Activated T-cell treated with anti-CD3 and anti-CD28 coated beads, Interleukin-2, amount 50 U/mL, for 24 hours (primary cell): Measurements from ENCODE around the gene RPS15.
"Not testable (repeated sequence)": the region's sequence is repeated elsewhere in the genome, so short reads cannot be mapped to it uniquely, and the experiment has no call there.

ENCODE experiments used
- DNase-seq: peaks from one replicate; pipeline ENCODE4 v3.0.0-alpha.2; 2020
- H3K27ac Mint-ChIP-seq: 2 replicates; pipeline ENCODE4 v1.8.0; 2020; ENCODE audit warnings: mild to moderate bottlenecking, mixed read lengths
- H3K27me3 Mint-ChIP-seq: 2 replicates; pipeline ENCODE4 v1.8.0; 2020; ENCODE audit warnings: mixed read lengths
- H3K36me3 Mint-ChIP-seq: 2 replicates; pipeline ENCODE4 v1.8.0; 2020; ENCODE audit warnings: low read depth, mixed read lengths
- H3K4me1 Mint-ChIP-seq: 2 replicates; pipeline ENCODE4 v1.8.0; 2020; ENCODE audit warnings: low read depth, mixed read lengths
- H3K4me3 Mint-ChIP-seq: 2 replicates; pipeline ENCODE4 v1.8.0; 2020; ENCODE audit warnings: mild to moderate bottlenecking, moderate library complexity, mixed read lengths
- H3K9me3 Mint-ChIP-seq: 2 replicates; pipeline ENCODE4 v1.8.0; 2020; ENCODE audit warnings: mixed read lengths

The RPS15 gene

DNA sequence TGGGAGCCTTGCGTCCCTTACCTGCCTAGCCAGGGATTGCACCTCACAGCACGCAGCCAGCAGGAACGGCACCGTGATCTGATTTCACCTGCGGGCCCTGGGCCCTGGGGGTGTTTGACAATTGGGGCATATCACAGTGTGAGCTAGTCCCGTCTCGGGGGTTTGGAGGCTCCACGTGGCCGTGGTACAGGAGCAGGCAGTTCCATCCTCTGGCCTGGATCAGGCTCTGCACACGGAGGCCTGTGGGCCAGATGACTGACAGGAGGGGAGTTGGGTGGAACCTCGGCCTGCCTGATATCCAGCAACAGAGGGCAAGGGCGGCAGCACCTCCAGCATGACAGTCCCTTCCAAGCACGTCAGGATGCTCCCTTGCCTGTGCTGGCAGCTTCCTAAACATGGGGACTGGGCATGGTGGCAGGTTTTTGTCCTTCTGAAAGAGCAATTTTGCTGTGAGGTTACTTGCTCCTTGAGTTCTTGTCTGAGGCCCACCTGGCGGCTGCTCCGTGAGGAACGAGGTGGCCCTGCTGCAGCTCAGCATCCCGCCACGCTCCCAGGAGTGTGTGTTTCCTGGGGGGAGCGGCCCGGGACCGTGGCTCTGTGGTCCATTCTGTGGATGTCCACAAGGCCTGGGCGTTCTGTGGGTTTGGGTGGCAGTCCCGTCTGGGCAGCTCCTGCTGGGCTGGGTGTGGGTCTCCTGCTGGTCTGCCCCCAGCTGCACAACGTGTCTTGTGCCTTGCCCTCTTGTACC is 6.3 kb upstream of the RPS15 start:
- Mint-ChIP-seq H3K36me3 (peaks cover 72% of the 10 kb centered on the region), H3K9me3 (no peaks in the 10 kb centered on the region), H3K4me1 (no peaks in the 10 kb centered on the region), H3K27ac (peak overlapping the region; percentile 69), H3K27me3 (no peaks in the 10 kb centered on the region), H3K4me3 (no peak overlapping the region)
- no peak for DNase-seq

- peaks cover under 1% of the 10 kb centered on the region for H3K4me1 Mint-ChIP-seq
- no peak overlapping the region for H3K4me3 Mint-ChIP-seq
- H3K36me3 Mint-ChIP-seq, result peaks cover 66% of the 10 kb centered on the region
- H3K27me3 Mint-ChIP-seq, result no peaks in the 10 kb centered on the region
- H3K27ac Mint-ChIP-seq, result no peak overlapping the region
- H3K9me3 Mint-ChIP-seq, result no peaks in the 10 kb centered on the region
- DNase-seq, result no peak
Observed at GRCh38 chr19:1432507-1432887, 5.7 kb upstream of the RPS15 start.

DNA sequence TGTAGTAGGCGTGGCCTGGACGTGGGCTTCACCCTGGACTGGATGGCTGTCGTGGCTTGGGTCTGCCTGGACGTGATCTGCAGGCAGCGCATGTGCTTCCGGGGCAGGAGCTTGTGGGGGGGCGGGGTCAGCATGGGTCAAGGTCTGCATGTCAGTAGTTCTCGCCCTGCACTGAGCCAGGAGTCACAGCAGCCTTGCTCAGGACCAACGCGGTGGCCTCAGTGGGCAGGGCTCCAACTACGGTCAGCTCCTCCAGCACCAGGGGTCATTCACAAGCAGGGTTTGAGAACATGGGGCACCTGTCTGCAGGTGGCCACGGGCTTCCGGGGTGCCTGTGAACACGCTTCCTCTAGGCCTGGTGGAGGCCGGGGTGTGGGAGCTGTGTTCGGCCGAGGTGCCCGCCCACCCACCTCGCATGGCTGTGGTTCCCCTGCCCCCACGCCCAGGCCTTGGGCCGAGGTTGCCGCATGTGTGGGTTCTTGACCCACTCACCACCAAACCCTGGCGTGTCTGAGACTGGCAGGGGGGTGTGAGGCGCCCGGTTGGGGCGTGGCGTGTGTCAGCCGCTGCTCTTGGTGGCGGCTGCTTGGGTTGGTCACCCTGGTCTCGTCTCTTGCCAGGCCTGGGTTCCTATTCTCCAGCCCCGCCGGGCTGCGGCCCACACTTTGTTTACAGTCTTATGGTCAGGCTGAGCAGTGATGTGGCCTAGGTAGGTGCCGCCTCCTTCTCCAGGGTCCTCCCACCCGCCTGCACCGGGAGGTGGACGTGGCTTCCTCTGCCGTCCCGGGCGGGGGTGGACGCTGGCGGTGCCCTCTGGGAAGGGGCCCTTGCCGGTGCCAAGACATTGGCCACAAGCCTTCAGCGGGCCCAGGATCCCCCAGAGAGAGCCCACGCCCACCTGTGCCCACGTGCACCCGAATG is 4.8 kb upstream of the RPS15 start:
- no peak for DNase-seq
- H3K36me3 Mint-ChIP-seq, result peaks cover 62% of the 10 kb centered on the region
- no peaks in the 10 kb centered on the region for H3K27me3 Mint-ChIP-seq
- H3K27ac Mint-ChIP-seq, result peak overlapping the region; percentile 11
- H3K9me3 Mint-ChIP-seq, result no peaks in the 10 kb centered on the region
- no peak overlapping the region for H3K4me3 Mint-ChIP-seq
- peaks cover 7% of the 10 kb centered on the region for H3K4me1 Mint-ChIP-seq

GRCh38 chr19:1434040-1434366 is 4.2 kb upstream of the RPS15 start:
- H3K27ac Mint-ChIP-seq, result no peak overlapping the region
- no peaks in the 10 kb centered on the region for H3K27me3 Mint-ChIP-seq
- DNase-seq, result no peak
- peaks cover 63% of the 10 kb centered on the region for H3K36me3 Mint-ChIP-seq
- H3K4me3 Mint-ChIP-seq, result no peak overlapping the region
- no peaks in the 10 kb centered on the region for H3K9me3 Mint-ChIP-seq
- H3K4me1 Mint-ChIP-seq, result peaks cover 7% of the 10 kb centered on the region

- no peaks in the 10 kb centered on the region for H3K9me3 Mint-ChIP-seq
- no peaks in the 10 kb centered on the region for H3K27me3 Mint-ChIP-seq
- peaks cover 66% of the 10 kb centered on the region for H3K36me3 Mint-ChIP-seq
- H3K4me3 Mint-ChIP-seq, result no peak overlapping the region
- no peak overlapping the region for H3K27ac Mint-ChIP-seq
- DNase-seq, result no peak
- peaks cover 8% of the 10 kb centered on the region for H3K4me1 Mint-ChIP-seq
Observed at GRCh38 chr19:1434577-1435060, 3.6 kb upstream of the RPS15 start.

- Mint-ChIP-seq H3K9me3 (no peaks in the 10 kb centered on the region), H3K27ac (no peak overlapping the region), H3K4me1 (peaks cover 17% of the 10 kb centered on the region), H3K27me3 (no peaks in the 10 kb centered on the region), H3K4me3 (no peak overlapping the region), H3K36me3 (peaks cover 67% of the 10 kb centered on the region)
- DNase-seq, result no peak
Observed at GRCh38 chr19:1435378-1435989, 2.7 kb upstream of the RPS15 start.

- Mint-ChIP-seq H3K27ac (peak overlapping the region; percentile 100), H3K36me3 (peaks cover 68% of the 10 kb centered on the region)
Observed at GRCh38 chr19:1437609-1438008, 587 bp upstream of the RPS15 start.

DNA sequence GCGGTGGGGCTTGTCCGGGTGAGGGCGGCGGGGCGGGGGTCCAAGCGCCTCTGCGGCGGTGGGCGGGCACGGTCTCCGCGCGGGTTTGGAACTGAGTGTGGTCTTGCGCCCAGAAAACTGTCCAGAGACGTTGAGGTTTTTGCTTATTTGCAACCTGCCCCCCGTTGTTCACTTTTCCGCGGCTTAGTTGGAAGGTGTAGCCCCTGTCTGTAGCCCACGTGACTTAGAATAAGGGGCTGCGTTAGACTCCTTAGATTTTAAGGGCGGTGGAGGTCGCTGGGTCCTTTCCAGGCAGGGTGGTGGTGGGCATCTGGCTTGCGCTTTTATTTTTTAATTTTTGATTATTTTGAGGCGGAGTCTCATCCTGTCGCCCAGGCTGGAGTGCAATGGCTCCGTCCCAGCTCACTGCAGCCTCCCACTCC is 748 bp downstream of the RPS15 start:
- H3K36me3 Mint-ChIP-seq, result peaks cover 67% of the 10 kb centered on the region
- H3K4me3 Mint-ChIP-seq, result peak overlapping the region; percentile 98
- no peaks in the 10 kb centered on the region for H3K9me3 Mint-ChIP-seq
- no peak for DNase-seq
- H3K27me3 Mint-ChIP-seq, result no peaks in the 10 kb centered on the region
- peaks cover 37% of the 10 kb centered on the region for H3K4me1 Mint-ChIP-seq
- peak overlapping the region; percentile 100 for H3K27ac Mint-ChIP-seq

More at GRCh38 chr19:1437609-1438008, 587 bp upstream of the RPS15 start:
- Mint-ChIP-seq H3K27me3 (no peaks in the 10 kb centered on the region), H3K4me3 (peak overlapping the region; percentile 98), H3K9me3 (no peaks in the 10 kb centered on the region), H3K4me1 (peaks cover 34% of the 10 kb centered on the region)
- no peak for DNase-seq

GRCh38 chr19:1439525-1440417 is 1.6 kb downstream of the RPS15 start:
- peaks cover 43% of the 10 kb centered on the region for H3K4me1 Mint-ChIP-seq
- peaks cover 62% of the 10 kb centered on the region for H3K36me3 Mint-ChIP-seq
- peak overlapping the region; percentile 98 for H3K4me3 Mint-ChIP-seq
- peak overlapping the region; percentile 100 for H3K27ac Mint-ChIP-seq
- not testable (repeated sequence) for H3K9me3 Mint-ChIP-seq, H3K27me3 Mint-ChIP-seq, DNase-seq

GRCh38 chr19:1440418-1440801 is 2.2 kb downstream of the RPS15 start:
- Mint-ChIP-seq H3K36me3 (peaks cover 57% of the 10 kb centered on the region), H3K27ac (peak overlapping the region; percentile 100), H3K4me3 (peak overlapping the region; percentile 98), H3K9me3 (no peaks in the 10 kb centered on the region), H3K4me1 (peaks cover 48% of the 10 kb centered on the region), H3K27me3 (peaks cover 2% of the 10 kb centered on the region)
- DNase-seq, result no peak

GRCh38 chr19:1441022-1441426 is 2.8 kb downstream of the RPS15 start:
- peak overlapping the region; percentile 98 for H3K4me3 Mint-ChIP-seq
- DNase-seq, result no peak
- peaks cover 52% of the 10 kb centered on the region for H3K36me3 Mint-ChIP-seq
- H3K4me1 Mint-ChIP-seq, result peaks cover 50% of the 10 kb centered on the region
- peaks cover 4% of the 10 kb centered on the region for H3K27me3 Mint-ChIP-seq
- H3K9me3 Mint-ChIP-seq, result no peaks in the 10 kb centered on the region
- H3K27ac Mint-ChIP-seq, result peak overlapping the region; percentile 100

GRCh38 chr19:1441677-1442438 is 3.7 kb downstream of the RPS15 start:
- Mint-ChIP-seq H3K36me3 (peaks cover 52% of the 10 kb centered on the region), H3K27me3 (peaks cover 7% of the 10 kb centered on the region), H3K27ac (peak overlapping the region; percentile 100), H3K9me3 (no peaks in the 10 kb centered on the region), H3K4me3 (peak overlapping the region; percentile 98), H3K4me1 (peaks cover 52% of the 10 kb centered on the region)
- DNase-seq, result no peak

DNA sequence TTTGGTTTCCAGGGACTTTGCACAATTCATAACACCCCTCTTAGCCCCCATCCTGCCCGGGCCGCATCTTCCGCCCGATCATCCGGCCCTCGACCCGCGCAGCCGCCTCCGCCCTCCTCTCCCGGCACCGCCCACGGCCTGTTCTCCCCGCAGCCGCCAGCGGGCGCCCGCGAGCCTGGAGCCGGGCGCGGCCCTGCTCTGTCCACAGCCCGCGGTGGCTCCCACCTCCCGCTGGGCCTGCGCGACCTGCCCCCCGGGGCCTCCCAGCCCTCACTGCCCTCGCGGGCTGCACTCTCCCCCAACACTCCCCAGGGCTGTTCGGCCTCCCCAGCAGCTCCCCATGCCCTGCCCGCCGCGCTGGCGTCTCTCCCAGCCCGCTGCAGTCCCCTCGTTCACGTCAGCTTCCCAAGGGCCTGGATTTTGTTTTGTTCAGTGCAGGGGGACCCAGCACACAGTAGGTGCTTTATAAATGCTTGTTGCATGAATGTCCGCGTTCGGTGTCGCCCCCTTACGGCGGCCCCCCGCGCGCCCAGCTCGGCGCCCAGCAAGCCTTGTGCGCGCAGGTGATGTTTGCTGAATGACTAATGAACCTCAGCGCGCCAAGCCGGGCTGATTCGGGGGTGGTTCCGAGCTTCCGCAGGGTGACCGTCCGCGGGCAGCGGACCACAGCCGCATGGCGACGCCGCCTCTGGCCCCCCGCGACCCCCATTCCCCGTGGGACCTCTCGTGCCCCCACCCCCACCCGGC is 7.2 kb downstream of the RPS15 start:
- Mint-ChIP-seq H3K4me1 (peaks cover 44% of the 10 kb centered on the region), H3K27ac (peak overlapping the region; percentile 86), H3K9me3 (no peaks in the 10 kb centered on the region), H3K27me3 (peaks cover 35% of the 10 kb centered on the region), H3K4me3 (peak overlapping the region; percentile 69), H3K36me3 (peaks cover 29% of the 10 kb centered on the region)
- DNase-seq, result peak; percentile 89
